NT2/D1 (cell line): ENCODE results near the gene ACTR3.

Experiments used
- SUZ12 ChIP-seq: IDR thresholded peaks from 2 replicates; pipeline ENCODE4 v1.6.1; 2011; ENCODE audit not compliant: insufficient read length, insufficient read depth; ENCODE audit errors: extremely low read depth
- YY1 ChIP-seq: IDR thresholded peaks from 2 replicates; pipeline ENCODE4 v1.6.1; 2011; ENCODE audit not compliant: insufficient read length, insufficient read depth
- ZNF274 ChIP-seq: IDR thresholded peaks from 2 replicates; pipeline ENCODE4 v1.6.1; 2011; ENCODE audit warnings: mild to moderate bottlenecking, low read depth, low read length

DNA sequence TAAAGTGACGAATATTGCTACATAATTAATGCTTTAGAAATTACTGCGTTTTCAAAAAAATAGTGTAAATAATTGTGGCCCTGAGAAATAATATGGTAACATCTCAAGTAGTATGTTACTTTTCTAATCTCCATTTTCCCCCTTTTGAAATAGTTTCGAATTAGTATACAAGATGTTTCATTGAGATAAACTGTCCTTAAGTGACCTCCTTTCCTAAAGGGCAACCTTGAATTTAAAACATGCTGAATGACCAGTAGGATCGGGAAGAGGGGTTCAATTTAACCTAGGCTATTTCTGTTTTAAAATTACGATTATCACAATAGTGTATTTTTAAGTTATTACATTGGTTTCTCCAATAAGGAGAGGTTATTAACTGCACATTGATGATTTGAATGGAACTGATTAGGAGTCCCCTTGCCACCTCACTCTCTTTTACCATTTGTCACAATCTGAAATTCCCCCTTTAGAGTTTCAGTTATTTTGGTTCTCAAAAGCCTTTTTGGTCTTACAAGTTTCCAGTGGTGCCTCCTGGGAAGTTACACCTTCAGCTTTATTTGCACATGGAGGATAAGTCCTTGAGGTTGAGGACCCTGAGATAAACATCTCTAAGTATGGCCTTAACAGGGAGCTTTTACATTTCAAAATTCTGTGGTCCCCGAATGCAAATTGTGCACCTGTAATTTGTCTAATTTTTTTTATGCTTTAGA is 2.3 kb downstream of the ACTR3 start:
- no peak for TF ChIP-seq ZNF274
- no peak for TF ChIP-seq SUZ12
- no peak for TF ChIP-seq YY1
